OCI-LY7 (cell line): Measurements from ENCODE around the gene FAM161B.

Source experiments
- CTCF ChIP-seq: fragments of 200-600 bp; sonication (generic); conservative IDR thresholded peaks from 2 replicates; pipeline ENCODE4 v1.5.1; 2014; ENCODE audit warnings: mild to moderate bottlenecking, antibody characterized with exemption, low read length, moderate library complexity, mixed read lengths
- EZH2phosphoT487 ChIP-seq: fragments of 200-600 bp; sonication (generic); IDR thresholded peaks from 2 replicates; pipeline ENCODE4 v1.6.1; 2018; ENCODE audit warnings: low read depth, borderline replicate concordance, mild to moderate bottlenecking, mixed run types, antibody characterized with exemption, low read length, moderate library complexity, mixed read lengths

GRCh38 chr14:73936548-73936947, 13.3 kb downstream of the FAM161B start:
- TF ChIP-seq CTCF: no peak
- no peak for TF ChIP-seq EZH2phosphoT487
